Activated CD8-positive, alpha-beta memory T cell treated with anti-CD3 and anti-CD28 coated beads for 24 hours (primary cell): ENCODE measurements around the gene PUS3.
"Not testable (repeated sequence)": the region's sequence is repeated elsewhere in the genome, so short reads cannot be mapped to it uniquely, and the experiment has no call there.

ENCODE experiments used
- DNase-seq: peaks from one replicate; pipeline ENCODE4 v3.0.0-alpha.2; 2020

PUS3 gene

GRCh38 chr11:125869521-125869920 is 33.5 kb downstream of the PUS3 start:
- DNase-seq = no peak

GRCh38 chr11:125865354-125865753 is 37.7 kb downstream of the PUS3 start:
- not testable (repeated sequence) for DNase-seq

DNA sequence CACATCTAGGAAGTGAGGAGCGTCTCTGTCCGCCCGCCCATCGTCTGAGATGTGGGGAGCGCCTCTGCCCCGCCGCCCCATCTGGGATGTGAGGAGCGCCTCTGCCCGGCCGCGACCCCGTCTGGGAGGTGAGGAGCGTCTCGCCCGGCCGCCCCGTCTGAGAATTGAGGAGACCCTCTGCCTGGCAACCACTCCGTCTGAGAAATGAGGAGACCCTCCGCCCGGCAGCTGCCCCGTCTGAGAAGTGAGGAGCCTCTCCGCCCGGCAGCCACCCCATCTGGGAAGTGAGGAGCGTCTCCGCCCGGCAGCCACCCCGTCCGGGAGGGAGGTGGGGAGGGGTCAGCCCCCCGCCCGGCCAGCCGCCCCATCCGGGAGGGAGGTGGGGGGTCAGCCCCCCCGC is 40.2 kb downstream of the PUS3 start:
- not testable (repeated sequence) for DNase-seq

DNA sequence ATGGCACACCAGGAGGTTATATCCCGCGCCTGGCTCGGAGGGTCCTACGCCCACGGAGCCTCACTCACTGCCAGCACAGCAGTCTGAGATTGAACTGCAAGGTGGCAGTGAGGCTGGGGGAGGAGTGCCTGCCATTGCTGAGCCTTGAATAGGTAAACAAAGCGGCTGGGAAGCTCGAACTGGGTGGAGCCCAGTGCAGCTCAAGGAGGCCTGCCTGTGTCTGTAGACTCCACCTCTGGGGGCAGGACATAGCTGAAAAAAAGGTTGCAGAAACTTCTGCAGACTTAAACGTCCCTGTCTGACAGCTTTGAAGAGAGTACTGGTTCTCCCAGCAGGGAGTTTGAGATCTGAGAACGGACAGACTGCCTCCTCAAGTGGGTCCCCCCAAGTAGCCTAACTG is 45.3 kb downstream of the PUS3 start:
- DNase-seq = not testable (repeated sequence)

GRCh38 chr11:125846188-125846587 is 56.8 kb downstream of the PUS3 start:
- no peak for DNase-seq
